IPS-15b (cell line): ENCODE measurements around the gene SLC39A2.
"Not testable (repeated sequence)": the region's sequence is repeated elsewhere in the genome, so short reads cannot be mapped to it uniquely, and the experiment has no call there.

ENCODE experiments used
- H3K27me3 ChIP-seq: one replicate; pipeline ENCODE4 v1.6.1; 2013; ENCODE audit warnings: low read length; ENCODE audit not compliant: control insufficient read depth, insufficient read depth
- H3K36me3 ChIP-seq: one replicate; pipeline ENCODE4 v1.6.1; 2013; ENCODE audit warnings: low read length; ENCODE audit not compliant: control insufficient read depth, insufficient read depth
- H3K4me1 ChIP-seq: one replicate; pipeline ENCODE4 v1.6.1; 2013; ENCODE audit warnings: mild to moderate bottlenecking, low read length; ENCODE audit not compliant: control insufficient read depth, insufficient read depth
- H3K4me3 ChIP-seq: one replicate; pipeline ENCODE4 v1.5.1; 2013; ENCODE audit warnings: low read depth, low read length
- H3K9ac ChIP-seq: one replicate; pipeline ENCODE4 v1.6.1; 2013; ENCODE audit warnings: low read depth, mild to moderate bottlenecking, low read length
- H3K9me3 ChIP-seq: one replicate; pipeline ENCODE4 v1.6.1; 2013; ENCODE audit warnings: mild to moderate bottlenecking, low read length; ENCODE audit not compliant: control insufficient read depth, insufficient read depth

SLC39A2 gene

DNA sequence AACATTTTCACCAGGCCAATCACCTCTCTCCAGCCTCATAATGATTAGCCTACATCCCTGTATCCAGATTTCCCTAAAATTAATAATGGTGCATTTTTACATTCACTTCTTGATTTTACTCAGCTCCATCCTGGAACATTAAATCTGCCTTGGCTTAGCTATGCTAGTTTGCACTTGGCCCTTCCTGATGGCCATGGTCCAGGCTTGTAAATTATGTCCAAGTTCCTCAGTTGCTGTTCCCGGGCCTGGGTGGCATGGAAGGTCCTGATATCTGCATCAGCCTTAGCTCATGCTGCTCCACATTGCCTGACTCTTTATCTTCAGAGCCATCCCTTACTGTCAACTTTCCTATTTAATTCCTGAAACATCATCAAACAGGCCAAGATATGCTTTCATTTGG, 20.4 kb upstream of the SLC39A2 start:
- no peaks in the 10 kb centered on the region for H3K4me1 ChIP-seq
- no peak overlapping the region for H3K4me3 ChIP-seq
- no peak overlapping the region for H3K9ac ChIP-seq
- H3K36me3 ChIP-seq, result no peaks in the 10 kb centered on the region
- H3K9me3 ChIP-seq, result no peaks in the 10 kb centered on the region
- H3K27me3 ChIP-seq, result peaks cover 13% of the 10 kb centered on the region

DNA sequence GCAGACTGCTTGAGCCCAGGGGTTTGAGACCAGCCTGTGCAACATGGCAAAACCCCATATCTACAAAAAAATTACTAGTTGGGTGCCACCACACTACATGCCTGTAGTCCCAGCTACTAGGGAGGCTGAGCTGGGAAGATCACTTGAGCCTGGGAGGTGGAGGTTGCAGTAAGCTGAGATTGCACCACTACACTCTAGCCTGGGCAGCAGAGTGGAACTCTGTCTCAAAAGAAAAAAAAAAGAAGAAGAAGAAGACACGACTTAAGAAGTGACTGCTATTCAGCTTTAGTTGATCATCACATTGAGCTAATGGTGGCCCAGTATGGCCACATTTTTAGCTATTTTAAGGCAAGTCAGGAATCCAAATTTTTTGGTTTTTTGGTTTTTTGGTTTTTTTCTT, 18.2 kb upstream of the SLC39A2 start:
- Histone ChIP-seq H3K36me3 (no peaks in the 10 kb centered on the region), H3K9ac (no peak overlapping the region), H3K27me3 (peaks cover 13% of the 10 kb centered on the region), H3K9me3 (no peaks in the 10 kb centered on the region), H3K4me3 (no peak overlapping the region), H3K4me1 (no peaks in the 10 kb centered on the region)

DNA sequence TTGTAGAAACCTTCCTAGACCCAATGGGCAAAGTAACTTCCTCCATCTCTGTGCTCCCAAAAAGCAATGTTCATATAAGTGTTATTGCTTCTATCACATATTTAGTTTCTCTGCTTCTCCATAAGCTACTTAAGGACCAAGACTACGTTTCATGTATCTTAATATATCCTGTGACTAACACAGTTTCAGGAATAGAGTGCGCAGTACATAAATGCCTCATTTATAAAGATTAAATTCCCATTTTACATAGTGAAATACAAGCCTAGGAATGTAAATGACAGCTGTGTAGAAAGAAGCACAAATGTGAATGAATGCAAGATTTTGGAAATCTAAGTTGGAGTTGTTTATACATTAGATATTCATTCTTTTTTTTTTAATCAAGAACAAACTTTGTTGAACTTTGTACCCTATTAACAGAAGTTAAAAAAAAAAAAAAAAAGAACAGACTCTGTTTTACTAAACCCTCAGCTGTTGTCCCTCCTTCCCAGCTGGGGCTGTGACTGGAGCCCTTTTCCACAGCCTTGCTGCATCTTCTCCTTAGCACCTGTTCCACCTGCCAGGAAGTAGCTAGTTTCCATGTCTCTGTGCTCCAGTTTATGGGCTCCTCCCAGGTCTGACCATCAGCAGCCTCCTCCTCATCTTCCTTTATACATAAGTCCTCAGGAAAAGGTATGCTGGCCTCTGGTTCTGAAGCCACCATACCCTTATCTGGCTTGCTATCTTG, 16.3 kb upstream of the SLC39A2 start:
- no peaks in the 10 kb centered on the region for H3K36me3 ChIP-seq
- H3K27me3 ChIP-seq, result peaks cover 13% of the 10 kb centered on the region
- no peak overlapping the region for H3K4me3 ChIP-seq

DNA sequence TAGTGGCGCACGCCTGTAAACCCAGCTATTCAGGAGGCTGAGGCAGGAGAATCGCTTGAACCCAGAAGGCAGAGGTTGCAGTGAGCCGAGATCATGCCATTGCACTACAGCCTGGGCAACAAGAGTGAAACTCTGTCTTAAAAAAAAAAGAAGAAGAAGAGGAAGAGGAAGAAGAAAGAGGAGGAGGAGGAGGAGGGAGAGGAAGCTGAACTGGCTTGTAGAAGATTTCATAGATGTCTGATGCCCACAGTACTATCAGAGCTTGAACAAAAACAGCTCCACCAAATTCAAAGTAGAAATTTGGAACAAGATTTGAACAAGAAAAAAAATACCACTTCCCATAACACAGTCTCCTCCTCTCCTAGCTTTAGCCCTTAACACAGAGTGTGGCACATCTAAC, 13.4 kb upstream of the SLC39A2 start:
- not testable (repeated sequence) for H3K9me3 ChIP-seq, H3K9ac ChIP-seq, H3K4me1 ChIP-seq, H3K36me3 ChIP-seq, H3K4me3 ChIP-seq
- H3K27me3 ChIP-seq, result peaks cover 13% of the 10 kb centered on the region

More for the DNA sequence above, 16.3 kb upstream of the SLC39A2 start:
- no peak overlapping the region for H3K9ac ChIP-seq
- H3K9me3 ChIP-seq, result no peaks in the 10 kb centered on the region
- no peaks in the 10 kb centered on the region for H3K4me1 ChIP-seq

DNA sequence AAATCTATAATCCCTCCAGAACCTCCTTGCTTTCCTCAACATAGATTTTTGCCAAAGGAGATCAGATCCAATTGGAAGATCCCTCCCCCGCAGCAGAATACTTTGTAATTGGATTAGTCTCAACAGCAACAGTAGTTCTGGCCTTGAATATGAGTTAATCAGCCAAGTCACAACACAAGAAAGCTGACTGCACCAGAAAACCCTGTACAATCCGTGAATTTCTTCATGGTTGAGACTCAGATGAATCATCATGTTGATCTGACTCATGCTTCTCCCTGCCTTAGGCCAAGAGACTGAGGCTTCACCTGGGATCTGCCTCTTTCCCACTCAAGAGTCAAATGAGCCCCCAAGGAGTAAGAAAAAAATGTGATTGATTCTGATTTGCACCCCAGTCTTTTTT, 12.3 kb upstream of the SLC39A2 start:
- Histone ChIP-seq H3K27me3 (peaks cover 13% of the 10 kb centered on the region), H3K4me1 (no peaks in the 10 kb centered on the region), H3K9ac (no peak overlapping the region), H3K9me3 (no peaks in the 10 kb centered on the region), H3K36me3 (no peaks in the 10 kb centered on the region), H3K4me3 (no peak overlapping the region)

DNA sequence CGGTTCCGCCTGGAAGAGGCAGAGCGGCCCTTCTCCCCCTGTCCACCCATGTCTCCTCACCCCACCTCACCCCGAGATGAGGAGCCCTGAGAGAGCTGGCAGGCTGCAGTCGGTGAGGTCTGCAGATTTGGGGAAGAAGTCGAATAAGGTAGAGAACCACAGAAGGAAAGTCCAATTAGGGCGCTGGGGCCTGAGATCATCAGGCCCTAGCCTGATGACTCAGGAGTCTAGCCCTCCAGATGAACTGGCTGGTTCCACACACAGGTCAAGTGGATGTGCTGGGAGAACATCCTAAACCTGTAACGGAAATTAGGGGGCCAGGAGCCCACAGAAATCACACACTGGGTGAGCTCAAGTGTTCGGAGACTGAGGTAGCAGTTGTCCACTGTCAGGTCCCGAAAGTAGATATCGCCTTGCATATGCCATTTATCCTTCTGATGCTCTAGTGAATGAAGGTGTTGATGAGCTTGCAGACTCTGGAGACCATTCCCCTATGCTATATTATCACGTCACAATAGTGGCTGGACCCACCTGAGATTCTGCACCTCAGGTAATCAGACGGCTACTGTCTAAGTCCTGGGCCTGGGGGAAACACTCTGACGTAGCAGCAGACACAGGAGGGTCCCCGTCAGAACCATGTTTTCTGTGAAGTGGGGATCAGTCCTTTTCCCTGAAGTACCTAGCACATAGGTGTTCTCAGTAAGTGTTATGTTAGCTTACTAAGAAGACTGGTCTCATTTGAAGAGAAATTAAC, 10.2 kb upstream of the SLC39A2 start:
- Histone ChIP-seq H3K4me1 (no peaks in the 10 kb centered on the region), H3K9ac (no peak overlapping the region), H3K36me3 (peaks cover 4% of the 10 kb centered on the region), H3K4me3 (peak overlapping the region; percentile 91), H3K27me3 (no peaks in the 10 kb centered on the region), H3K9me3 (no peaks in the 10 kb centered on the region)

DNA sequence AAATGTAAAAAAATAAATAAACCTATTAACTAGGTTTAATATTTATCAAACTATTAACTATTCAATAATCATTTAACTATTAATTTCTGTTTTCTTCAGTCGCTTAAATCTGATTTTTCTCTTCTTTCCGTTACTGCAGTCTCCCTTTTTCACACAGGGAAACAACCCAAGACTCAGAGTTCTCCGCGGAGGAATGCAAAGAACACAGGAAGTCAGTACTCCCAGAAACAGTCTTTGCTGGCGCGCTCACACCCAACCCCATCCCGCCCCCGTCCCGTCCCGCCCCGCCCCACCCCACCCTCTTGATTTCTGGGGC, 9.7 kb upstream of the SLC39A2 start:
- H3K4me1 ChIP-seq, result no peaks in the 10 kb centered on the region
- no peaks in the 10 kb centered on the region for H3K27me3 ChIP-seq
- H3K36me3 ChIP-seq, result peaks cover 8% of the 10 kb centered on the region
- peak overlapping the region; percentile 91 for H3K4me3 ChIP-seq
- no peaks in the 10 kb centered on the region for H3K9me3 ChIP-seq
- no peak overlapping the region for H3K9ac ChIP-seq

DNA sequence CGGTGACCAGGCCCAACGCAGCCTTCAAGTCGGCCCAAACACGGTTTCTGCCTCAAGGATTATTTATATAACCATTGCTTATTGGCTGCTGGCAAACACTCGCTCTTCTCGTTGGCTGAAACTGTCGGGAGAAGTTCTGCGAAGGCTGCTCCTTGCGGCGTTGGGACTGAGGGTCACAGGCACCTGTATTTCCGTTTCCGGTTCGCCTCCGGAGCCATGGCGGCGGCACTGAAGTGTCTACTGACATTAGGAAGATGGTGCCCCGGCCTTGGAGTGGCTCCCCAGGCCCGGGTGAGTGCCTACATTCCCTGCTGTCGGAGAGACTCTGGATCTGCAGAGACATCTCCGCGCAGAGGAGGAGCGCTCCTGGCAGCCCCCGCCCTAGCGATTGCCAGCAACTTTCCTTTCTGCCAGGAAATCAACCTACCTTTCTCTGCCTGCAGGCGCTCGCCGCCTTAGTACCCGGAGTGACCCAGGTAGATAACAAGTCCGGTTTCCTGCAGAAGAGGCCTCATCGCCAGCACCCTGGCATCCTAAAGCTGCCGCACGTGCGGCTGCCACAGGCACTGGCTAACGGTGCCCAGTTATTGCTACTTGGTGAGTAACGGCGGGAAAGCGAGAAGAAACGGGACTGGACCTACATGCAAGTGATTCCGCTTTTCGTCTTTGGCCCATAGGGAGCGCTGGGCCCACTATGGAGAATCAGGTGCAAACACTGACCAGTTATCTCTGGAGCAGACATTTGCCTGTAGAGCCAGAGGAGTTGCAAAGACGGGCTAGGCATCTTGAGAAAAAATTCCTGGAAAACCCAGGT, 9.1 kb upstream of the SLC39A2 start, which contains the start of gene METTL17:
TSS of gene METTL17 (plus strand) at position 194 of the 814 bp plus-strand sequence. CDS start at position 217, 23 bp downstream.
- H3K36me3 ChIP-seq, result peaks cover 12% of the 10 kb centered on the region
- H3K4me3 ChIP-seq, result peak within 1 kb of the TSS; percentile 91
- H3K27me3 ChIP-seq, result no peaks in the 10 kb centered on the region
- H3K4me1 ChIP-seq, result no peaks in the 10 kb centered on the region
- peak within 1 kb of the TSS; percentile 70 for H3K9ac ChIP-seq
- no peaks in the 10 kb centered on the region for H3K9me3 ChIP-seq

DNA sequence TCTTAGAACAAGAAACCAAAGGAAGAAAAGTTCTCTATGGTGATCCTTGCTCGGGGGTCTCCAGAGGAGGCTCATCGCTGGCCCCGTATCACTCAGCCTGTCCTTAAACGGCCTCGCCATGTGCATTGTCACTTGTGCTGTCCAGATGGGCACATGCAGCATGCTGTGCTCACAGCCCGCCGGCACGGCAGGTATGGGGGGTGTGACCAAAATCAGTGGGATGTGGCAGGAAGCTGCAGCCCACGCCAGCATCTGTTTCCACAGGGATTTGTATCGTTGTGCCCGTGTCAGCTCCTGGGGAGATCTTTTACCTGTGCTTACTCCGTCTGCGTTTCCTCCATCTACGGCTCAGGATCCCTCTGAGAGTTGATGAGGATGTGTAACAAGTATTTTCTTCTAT, 2.6 kb upstream of the SLC39A2 start:
- Histone ChIP-seq H3K4me1 (peaks cover 5% of the 10 kb centered on the region), H3K4me3 (no peak overlapping the region), H3K9me3 (no peaks in the 10 kb centered on the region), H3K27me3 (no peaks in the 10 kb centered on the region), H3K9ac (no peak overlapping the region), H3K36me3 (peaks cover 30% of the 10 kb centered on the region)

DNA sequence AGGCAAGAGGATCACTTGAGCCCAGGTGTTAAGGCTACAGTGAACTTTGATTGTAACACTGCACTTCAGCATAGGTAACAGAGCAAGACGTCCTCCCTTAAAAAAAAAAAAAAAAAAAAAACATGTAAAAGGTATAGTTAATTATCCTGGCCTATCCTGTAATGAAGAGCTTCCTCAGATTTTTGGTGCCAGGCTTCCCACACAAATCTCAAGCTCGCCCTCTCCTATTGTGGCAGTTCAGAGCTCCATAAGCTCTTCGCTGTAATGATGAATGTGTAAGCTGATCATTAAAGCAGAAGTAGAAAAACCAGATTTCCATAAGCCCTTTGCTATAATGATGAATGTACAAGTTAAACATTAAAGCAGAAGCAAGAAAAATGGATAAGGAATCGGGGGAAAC, 2.0 kb upstream of the SLC39A2 start:
- no peaks in the 10 kb centered on the region for H3K9me3 ChIP-seq
- no peak overlapping the region for H3K4me3 ChIP-seq
- H3K4me1 ChIP-seq, result peaks cover 5% of the 10 kb centered on the region
- H3K36me3 ChIP-seq, result peaks cover 27% of the 10 kb centered on the region
- no peak overlapping the region for H3K9ac ChIP-seq
- H3K27me3 ChIP-seq, result no peaks in the 10 kb centered on the region

DNA sequence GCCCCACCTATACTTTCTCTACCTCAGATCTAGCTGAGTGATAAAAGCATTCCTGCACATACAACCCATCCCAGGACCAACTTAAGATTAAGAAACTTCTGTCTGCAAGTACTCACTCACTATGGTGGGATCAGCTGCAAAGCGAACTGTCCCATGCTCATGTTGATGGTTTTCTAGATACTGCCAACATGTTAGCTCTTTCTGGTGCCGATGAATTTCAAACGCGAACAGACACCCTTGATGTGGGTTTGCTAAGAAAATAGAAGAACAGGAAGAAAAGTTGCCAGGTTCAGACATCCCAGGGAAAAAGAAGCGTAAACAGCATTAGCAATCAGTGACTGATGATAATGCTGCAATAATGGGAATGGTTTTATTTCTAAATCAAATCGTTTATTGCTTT, 1.5 kb upstream of the SLC39A2 start:
- Histone ChIP-seq H3K4me3 (no peak overlapping the region), H3K4me1 (peaks cover 5% of the 10 kb centered on the region), H3K9me3 (no peaks in the 10 kb centered on the region), H3K9ac (no peak overlapping the region), H3K27me3 (no peaks in the 10 kb centered on the region), H3K36me3 (peaks cover 27% of the 10 kb centered on the region)
